Prostate gland (tissue), 2 donors: ENCODE measurements around the gene ZNF354C.

ENCODE experiments used
- CTCF ChIP-seq, 4 experiments: fragments of 200-600 bp in 2 of 4; fragments of 450-650 bp in 2 of 4; sonication (generic) in 2 of 4; IDR thresholded peaks; 1 replicate in 3 of 4; 2 replicates in 1 of 4; pipeline ENCODE4 v1.5.1; 2016 to 2019; ENCODE audit warnings: antibody characterized with exemption in 4 of 4, mild to moderate bottlenecking in 2 of 4, moderate library complexity in 2 of 4
- POLR2A ChIP-seq: fragments of 450-650 bp; IDR thresholded peaks from one replicate; pipeline ENCODE4 v1.6.1; 2016; ENCODE audit warnings: antibody characterized with exemption, mild to moderate bottlenecking
- POLR2AphosphoS5 ChIP-seq: sonication (generic); formaldehyde crosslinking; IDR thresholded peaks from one replicate; pipeline ENCODE4 v1.6.1; 2017; ENCODE audit warnings: antibody characterized with exemption

GRCh38 chr5:179113143-179113530 lies 53.0 kb downstream of the ZNF354C start:
- no peak for TF ChIP-seq CTCF (IDR thresholded peaks at IDR 0.05)
- TF ChIP-seq POLR2AphosphoS5: no peak
- no peak for TF ChIP-seq POLR2A
